CMK (cell line): Measurements from ENCODE around the gene MARCHF7.

Experiments used
- DNase-seq: peaks from one replicate; pipeline ENCODE4 v3.0.0-alpha.2; 2010; ENCODE audit warnings: low read depth

MARCHF7 gene

GRCh38 chr2:159762075-159762474, 49.8 kb downstream of the MARCHF7 start:
- no peak for DNase-seq
